ENCODE results near the gene CCDC157. TPM values are rescaled to one million over a fixed set of nuclear protein-coding genes. Genes with fewer than 3 reads are reported as not detected.

The CCDC157 gene
- polyA plus RNA-seq, 1 of the 3 experiments (the other 2 are of a cell fraction) = 5.8 TPM

DNA sequence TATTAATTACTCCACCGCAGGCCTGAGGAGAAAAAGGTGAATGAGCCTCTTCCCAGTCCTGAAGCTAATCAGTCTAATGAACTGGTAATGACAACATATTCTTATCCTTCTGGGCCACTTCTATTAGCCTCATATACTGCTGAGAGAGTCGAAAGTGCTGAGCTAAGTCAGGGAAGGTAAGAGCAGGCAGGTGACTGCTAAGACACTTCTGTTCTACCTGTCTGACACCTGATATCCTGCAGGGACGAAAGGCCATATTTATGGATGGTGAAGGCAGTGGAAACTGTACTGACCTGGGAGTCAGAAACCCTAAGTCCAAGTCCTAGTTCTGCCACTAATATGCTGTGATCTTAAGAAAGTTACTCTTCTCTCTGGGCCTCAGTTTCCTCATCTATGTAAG is 33.6 kb upstream of the CCDC157 start:
- Histone ChIP-seq H4K20me1 (ENCODE audit: insufficient read depth) (peaks cover 39% of the 10 kb centered on the region), H3K4me3 (ENCODE audit: low read depth in 2 of 2, low read length in 1 of 2) (no peak overlapping the region), H3K4me1 (ENCODE audit: control insufficient read depth in 1 of 2, insufficient read depth in 2 of 2, low read depth in 1 of 2, low read length in 1 of 2) (peaks cover 0 to 25% of the 10 kb centered on the region in 2 experiments; a peak in 2 of 4 replicates), H3K79me2 (ENCODE audit: insufficient read depth) (peaks cover 43% of the 10 kb centered on the region), H3K27ac (ENCODE audit: low read depth in 2 of 2, low read length in 1 of 2) (no peak overlapping the region), H2AFZ (ENCODE audit: low read depth) (no peak overlapping the region), H3F3A (replicated peaks; ENCODE audit: insufficient read depth) (peaks cover 12% of the 10 kb centered on the region), H3K9me2 (no peaks in the 10 kb centered on the region), H3K4me2 (no peak overlapping the region), H3K9ac (no peak overlapping the region), H3K36me3 (replicated peaks in 1 of 2; ENCODE audit: control insufficient read depth in 1 of 2, insufficient read depth in 2 of 2, low read length in 1 of 2) (peaks cover 0 to 6% of the 10 kb centered on the region in 2 experiments), H3K27me3 (ENCODE audit: insufficient read depth) (no peaks in the 10 kb centered on the region), H3K9me3 (no peaks in the 10 kb centered on the region)
- ChIA-PET POLR2A (no interaction called here), CTCF (interaction anchor here (0.6 to 7.7 kb wide), 3 partner anchors 12 to 35 kb away, joined by 3 to 42 read pairs (median 3); partner anchors contain the start of gene CASTOR1)
- 96% methylated on average over 3 of the region's 3 CpGs for WGBS (ENCODE audit: low lambda C conversion rate)
- DNase-seq = no peak
- no peak for TF ChIP-seq ZBTB33 (IDR thresholded peaks at IDR 0.05; ENCODE audit: borderline replicate concordance, low read depth)
- TF ChIP-seq, protein P1, sequence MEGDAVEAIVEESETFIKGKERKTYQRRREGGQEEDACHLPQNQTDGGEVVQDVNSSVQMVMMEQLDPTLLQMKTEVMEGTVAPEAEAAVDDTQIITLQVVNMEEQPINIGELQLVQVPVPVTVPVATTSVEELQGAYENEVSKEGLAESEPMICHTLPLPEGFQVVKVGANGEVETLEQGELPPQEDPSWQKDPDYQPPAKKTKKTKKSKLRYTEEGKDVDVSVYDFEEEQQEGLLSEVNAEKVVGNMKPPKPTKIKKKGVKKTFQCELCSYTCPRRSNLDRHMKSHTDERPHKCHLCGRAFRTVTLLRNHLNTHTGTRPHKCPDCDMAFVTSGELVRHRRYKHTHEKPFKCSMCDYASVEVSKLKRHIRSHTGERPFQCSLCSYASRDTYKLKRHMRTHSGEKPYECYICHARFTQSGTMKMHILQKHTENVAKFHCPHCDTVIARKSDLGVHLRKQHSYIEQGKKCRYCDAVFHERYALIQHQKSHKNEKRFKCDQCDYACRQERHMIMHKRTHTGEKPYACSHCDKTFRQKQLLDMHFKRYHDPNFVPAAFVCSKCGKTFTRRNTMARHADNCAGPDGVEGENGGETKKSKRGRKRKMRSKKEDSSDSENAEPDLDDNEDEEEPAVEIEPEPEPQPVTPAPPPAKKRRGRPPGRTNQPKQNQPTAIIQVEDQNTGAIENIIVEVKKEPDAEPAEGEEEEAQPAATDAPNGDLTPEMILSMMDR (IDR thresholded peaks at IDR 0.05) = no peak
- TF ChIP-seq NRF1 (IDR thresholded peaks at IDR 0.05; ENCODE audit: low read depth, low read length) = no peak
- no peak for TF ChIP-seq RCOR1 (IDR thresholded peaks at IDR 0.05; ENCODE audit: low read length)
- no peak for TF ChIP-seq TAF1 (IDR thresholded peaks at IDR 0.05; ENCODE audit: borderline replicate concordance, low read depth, low read length)
- no peak for TF ChIP-seq TCF12 (IDR thresholded peaks at IDR 0.05)
- TF ChIP-seq MEF2A (IDR thresholded peaks at IDR 0.05; ENCODE audit: borderline replicate concordance, low read depth) = no peak
- no peak for TF ChIP-seq TEAD4 (IDR thresholded peaks at IDR 0.05; ENCODE audit: borderline replicate concordance, insufficient read depth)
- TF ChIP-seq YY1 (IDR thresholded peaks at IDR 0.05; ENCODE audit: low read depth) = no peak
- no peak for TF ChIP-seq SIN3A (IDR thresholded peaks at IDR 0.05; ENCODE audit: borderline replicate concordance, low read depth, low read length)
- TF ChIP-seq POLR2AphosphoS5 (IDR thresholded peaks at IDR 0.05; ENCODE audit: low read depth, low read length) = no peak
- no peak for TF ChIP-seq FOXJ3 (CRISPR knock-in tag; IDR thresholded peaks at IDR 0.05)
- TF ChIP-seq GATA2 (CRISPR knock-in tag; IDR thresholded peaks at IDR 0.05) = no peak
- TF ChIP-seq, protein P2, sequence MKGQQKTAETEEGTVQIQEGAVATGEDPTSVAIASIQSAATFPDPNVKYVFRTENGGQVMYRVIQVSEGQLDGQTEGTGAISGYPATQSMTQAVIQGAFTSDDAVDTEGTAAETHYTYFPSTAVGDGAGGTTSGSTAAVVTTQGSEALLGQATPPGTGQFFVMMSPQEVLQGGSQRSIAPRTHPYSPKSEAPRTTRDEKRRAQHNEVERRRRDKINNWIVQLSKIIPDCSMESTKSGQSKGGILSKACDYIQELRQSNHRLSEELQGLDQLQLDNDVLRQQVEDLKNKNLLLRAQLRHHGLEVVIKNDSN (IDR thresholded peaks at IDR 0.05; ENCODE audit: borderline replicate concordance, low read depth) = no peak
- TF ChIP-seq EZH2phosphoT487 (IDR thresholded peaks at IDR 0.05; ENCODE audit: borderline replicate concordance, low read depth) = no peak
- no peak for TF ChIP-seq IRF3 (IDR thresholded peaks at IDR 0.05; ENCODE audit: low read depth, low read length)
- no peak for TF ChIP-seq RFX5 (IDR thresholded peaks at IDR 0.05; ENCODE audit: low read length)
- TF ChIP-seq RXRA (IDR thresholded peaks at IDR 0.05; ENCODE audit: borderline replicate concordance, low read depth) = no peak
